Activated CD4-positive, alpha-beta T cell treated with anti-CD3 and anti-CD28 coated beads for 4 hours (primary cell): ENCODE data around the gene ANP32A.
"Not testable (repeated sequence)": the region's sequence is repeated elsewhere in the genome, so short reads cannot be mapped to it uniquely, and the experiment has no call there.

Source experiments
- DNase-seq, 2 donors: peaks; one replicate each; pipeline ENCODE4 v3.0.0-alpha.2; 2020

Gene ANP32A

GRCh38 chr15:68781766-68782588 lies 38.7 kb downstream of the ANP32A start:
- DNase-seq, result no peak

DNA sequence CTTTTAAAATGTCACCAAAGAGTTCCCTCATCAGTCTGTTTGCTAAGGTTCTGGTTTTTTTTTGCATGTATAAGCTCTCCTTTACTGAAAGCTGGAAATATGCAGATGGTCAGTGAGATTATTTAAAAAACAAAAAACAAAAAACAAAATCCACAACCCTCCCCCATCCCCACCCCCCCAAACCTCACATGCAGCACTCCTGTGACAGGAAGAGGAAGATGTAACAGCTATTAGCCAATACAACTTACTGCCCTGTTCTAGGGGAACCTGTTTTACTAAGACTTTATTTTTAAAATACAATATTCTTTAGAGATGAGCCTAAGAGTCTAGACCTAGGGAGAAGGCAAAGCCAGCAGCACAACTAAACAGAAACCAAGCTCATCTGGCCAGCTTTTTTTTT lies 39.5 kb downstream of the ANP32A start:
- no peak for DNase-seq

GRCh38 chr15:68778876-68779275 lies 41.8 kb downstream of the ANP32A start:
- no peak for DNase-seq

DNA sequence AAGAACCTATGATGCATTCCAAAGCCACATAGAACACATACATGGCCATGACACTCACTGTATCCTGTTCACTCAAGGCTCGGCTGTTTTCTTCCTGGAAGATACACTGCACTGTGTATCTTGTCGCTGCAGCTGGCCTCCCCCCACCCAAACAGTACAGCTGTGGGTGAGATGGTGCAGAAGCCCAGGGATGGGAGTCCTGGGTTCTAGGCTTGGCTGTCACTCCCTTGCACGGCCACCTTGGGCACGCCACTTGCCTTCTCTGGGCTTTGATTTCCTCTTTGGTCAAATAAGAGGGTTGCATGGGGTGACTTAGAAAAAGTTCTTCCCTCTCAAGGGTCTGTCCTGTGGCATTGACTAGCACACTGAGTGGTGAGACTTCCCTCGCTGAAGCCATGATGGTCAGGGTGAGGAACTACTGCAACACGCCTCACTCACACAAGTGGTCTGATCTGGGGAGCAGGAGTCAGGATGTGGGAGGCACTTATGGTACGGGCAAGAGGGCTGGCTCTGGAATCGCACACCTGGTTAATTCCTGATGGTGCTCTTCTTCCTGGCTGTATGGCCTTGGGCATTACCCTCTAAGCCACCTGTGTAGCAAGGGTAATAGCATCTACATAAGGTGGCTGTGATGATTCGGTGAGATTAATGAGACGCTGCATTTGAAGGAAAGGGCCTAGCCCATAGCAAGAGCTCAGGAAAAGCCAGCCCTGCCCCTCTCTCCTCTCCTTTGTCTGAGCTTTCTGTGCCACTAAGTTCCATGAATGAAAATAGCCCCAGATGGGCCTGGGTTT lies 44.0 kb downstream of the ANP32A start:
- DNase-seq, result no peak

GRCh38 chr15:68775671-68776476 lies 44.8 kb downstream of the ANP32A start:
- DNase-seq, result no peak

- DNase-seq, result no peak
Observed at GRCh38 chr15:68775236-68775577, 45.5 kb downstream of the ANP32A start.

- DNase-seq, result no peak
Observed at GRCh38 chr15:68774521-68775235, 46.0 kb downstream of the ANP32A start.

GRCh38 chr15:68774120-68774519 lies 46.6 kb downstream of the ANP32A start:
- DNase-seq, result no peak

- no peak for DNase-seq
Observed at GRCh38 chr15:68773036-68773435, 47.7 kb downstream of the ANP32A start.

GRCh38 chr15:68770216-68770615 lies 50.5 kb downstream of the ANP32A start:
- DNase-seq, result no peak

- DNase-seq, result no peak
Observed at GRCh38 chr15:68769702-68770101, 51.0 kb downstream of the ANP32A start.

GRCh38 chr15:68768321-68768720 lies 52.4 kb downstream of the ANP32A start:
- no peak for DNase-seq

DNA sequence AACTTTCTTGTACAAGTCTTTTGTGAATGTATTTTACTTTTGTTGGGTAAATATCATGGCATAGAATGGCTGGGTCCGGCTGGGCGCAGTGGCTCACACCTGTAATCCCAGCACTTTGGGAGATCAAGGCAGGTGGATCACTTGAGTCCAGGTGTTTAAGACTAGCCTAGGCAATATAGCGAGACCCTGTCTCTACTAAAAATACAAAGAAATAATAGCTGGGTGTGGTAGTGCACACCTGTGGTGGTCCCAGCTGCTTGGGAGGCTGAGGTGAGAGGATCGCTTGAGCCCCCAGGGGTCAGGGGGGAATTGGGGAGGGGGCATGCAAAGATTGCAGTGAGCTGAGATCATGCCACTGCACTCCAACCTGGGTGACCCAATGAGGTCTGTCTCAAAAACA lies 52.9 kb downstream of the ANP32A start:
- no peak for DNase-seq

- DNase-seq, result no peak
Observed at GRCh38 chr15:68765602-68766368, 54.9 kb downstream of the ANP32A start.

GRCh38 chr15:68764090-68764489 lies 56.6 kb downstream of the ANP32A start:
- no peak for DNase-seq

DNA sequence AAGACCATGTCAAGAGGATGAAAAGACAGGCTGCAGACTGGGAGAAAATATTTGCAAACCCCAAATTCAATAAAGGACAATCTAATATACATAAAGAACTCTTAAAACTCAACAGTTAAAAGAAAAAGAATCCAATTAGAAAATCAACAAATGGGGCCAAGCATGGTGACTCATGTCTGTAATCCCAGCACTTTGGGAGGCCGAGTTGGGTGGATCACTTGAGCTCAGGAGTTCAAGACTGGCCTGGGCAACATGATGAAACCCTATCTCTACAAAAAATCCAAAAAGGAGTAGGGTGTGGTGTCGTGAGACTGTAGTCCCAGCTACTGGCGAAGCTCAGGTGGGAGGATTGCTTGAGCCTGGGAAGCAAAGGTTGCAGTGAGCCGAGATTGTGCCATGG lies 57.6 kb downstream of the ANP32A start:
- no peak for DNase-seq

DNA sequence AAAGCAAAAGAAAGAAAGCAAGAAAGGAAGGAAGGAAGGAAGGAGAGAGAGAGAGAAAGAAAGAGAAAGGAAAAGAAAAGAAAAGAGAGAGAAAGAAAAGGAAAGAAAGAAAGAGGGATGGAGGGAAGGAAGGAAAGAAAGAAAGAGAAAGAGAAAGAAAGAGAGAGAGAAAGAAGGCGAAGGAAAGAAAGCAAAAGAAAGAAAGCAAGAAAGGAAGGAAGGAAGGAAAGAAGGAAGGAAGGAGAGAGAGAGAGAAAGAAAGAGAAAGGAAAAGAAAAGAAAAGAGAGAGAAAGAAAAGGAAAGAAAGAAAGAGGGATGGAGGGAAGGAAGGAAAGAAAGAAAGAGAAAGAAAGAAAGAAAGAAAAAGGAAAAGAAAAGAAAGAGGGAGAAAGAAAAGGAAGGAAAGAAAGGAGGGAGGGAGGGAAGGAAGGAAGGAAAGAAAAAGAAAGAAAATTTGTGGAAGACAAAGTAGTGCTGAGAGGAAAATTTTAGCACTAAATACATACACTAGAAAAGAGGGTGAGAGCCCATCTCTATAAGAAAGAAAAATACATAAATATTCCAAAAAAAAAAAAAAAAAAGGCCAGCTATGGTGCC lies 60.6 kb downstream of the ANP32A start:
- DNase-seq, result not testable (repeated sequence)

DNA sequence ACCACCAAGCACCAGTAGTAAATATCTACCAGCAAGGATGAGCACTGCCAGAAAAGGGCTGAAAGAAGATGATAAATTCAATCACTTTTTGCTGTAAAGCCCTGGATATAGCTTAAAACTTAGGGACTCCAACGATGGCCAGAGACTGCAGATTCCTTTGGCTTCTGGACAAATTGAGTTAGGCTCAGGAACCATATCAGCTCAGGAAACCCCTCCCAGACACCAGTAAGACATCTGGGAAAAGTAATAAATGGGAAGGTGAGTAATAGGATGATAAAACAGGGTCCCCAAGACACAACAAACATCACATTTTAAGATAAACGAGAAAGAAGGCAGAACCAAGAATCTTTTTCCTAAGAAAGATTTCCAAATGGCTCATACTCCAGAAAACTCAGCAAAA lies 65.0 kb downstream of the ANP32A start:
- no peak for DNase-seq

DNA sequence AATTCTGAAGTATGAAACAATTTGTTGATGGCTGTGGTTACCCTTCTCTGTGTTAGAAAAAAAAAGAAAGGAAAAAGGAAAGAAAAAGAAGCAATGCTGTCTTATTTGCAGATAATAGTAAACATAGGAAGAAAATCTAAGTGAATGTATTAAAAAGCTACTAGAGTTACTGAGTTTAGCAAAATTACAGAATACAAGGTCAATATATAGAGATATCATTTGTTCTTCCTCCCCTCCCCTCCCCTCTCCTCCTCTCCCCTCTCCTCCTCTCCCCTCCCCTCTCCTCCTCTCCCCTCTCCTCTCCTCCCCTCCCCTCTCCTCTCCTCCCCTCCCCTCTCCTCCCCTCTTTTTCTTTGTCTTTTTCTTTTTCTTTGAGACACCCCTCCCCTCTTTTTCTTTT lies 69.1 kb downstream of the ANP32A start:
- DNase-seq, result no peak

DNA sequence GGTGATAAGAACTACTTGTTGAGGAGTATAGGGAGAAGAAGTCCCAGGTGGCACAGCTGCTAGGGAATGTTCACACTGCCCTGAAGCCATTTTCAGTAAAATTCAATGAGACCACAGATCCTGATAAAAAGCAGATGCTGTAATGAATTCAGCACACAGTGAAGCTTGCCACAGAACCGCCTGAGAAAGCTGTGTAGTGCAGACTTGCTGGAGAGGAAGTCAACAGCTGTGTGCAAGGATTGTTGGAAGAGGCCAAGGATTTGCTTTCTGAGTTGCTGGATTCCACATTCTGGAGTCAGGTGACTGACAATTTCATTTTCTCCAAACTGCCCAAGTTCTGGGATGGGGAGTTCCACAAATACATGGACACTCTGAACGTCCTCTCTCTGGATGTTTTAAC lies 70.9 kb downstream of the ANP32A start:
- DNase-seq, result no peak

GRCh38 chr15:68749365-68749764 lies 71.3 kb downstream of the ANP32A start:
- DNase-seq, result no peak

DNA sequence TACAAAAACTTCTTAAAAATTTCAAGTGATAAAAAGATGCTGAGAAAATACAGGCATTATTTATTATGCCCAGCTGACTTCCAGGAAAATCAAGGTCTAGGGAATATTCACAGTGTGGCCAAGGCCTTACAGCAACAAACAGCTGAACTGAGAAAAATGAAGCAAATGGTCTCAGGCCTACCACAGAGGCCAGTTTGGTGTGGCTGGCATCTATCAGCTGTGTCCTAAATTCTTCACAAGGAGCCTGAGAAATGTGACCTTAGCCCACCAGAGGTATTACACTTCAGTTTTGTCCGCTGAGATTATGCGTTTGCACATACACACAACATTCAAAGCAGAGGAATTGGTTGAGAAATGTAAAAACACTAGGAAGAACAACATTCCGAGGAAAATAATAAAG lies 77.4 kb downstream of the ANP32A start:
- DNase-seq, result no peak
